ENCODE measurements around the gene MRPL18. TPM values are rescaled to one million over a fixed set of nuclear protein-coding genes. Genes with fewer than 3 reads are reported as not detected.
A peak's percentile ranks its signal among the peaks of the same experiment; 100 is the strongest.
"Not testable (repeated sequence)": the region's sequence is repeated elsewhere in the genome, so short reads cannot be mapped to it uniquely, and the experiment has no call there.

Gene MRPL18
- 108 and 111 TPM in 2 replicates for total RNA-seq

- H3K36me3 Mint-ChIP-seq (ENCODE audit: low read depth): peaks cover 56% of the 10 kb centered on the region
- H3K4me1 Mint-ChIP-seq (ENCODE audit: low read depth): peaks cover 61% of the 10 kb centered on the region
- peak within 1 kb of the TSS; percentile 98 for H3K27ac Mint-ChIP-seq
Observed at GRCh38 chr6:159790149-159790955, at the start of gene MRPL18. TSS of gene MRPL18 (plus strand) at chr6:159790467. CDS start at chr6:159790588, 121 bp downstream.

DNA sequence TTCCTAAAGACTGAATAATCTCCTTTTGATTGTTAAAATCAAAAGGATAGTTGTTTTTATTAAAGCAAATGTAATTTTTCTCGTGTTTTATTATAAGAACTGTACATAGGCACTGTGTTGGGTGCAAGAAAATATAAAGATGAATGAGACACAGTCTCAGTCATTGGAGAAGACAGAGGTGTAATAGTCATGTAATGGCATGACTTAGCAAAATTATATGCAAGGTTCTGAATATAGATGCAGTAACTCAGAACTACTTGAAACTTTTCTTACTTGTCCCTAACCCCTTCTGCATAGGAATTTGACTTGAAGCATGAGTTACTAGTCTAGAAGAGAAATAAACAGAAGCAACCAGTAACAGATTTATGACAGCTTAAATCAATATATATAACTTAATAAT is 48.1 kb upstream of the MRPL18 start:
- Mint-ChIP-seq H3K4me3 (no peak overlapping the region), H3K4me1 (ENCODE audit: low read depth) (peaks cover 23% of the 10 kb centered on the region), H3K9me3 (no peaks in the 10 kb centered on the region), H3K36me3 (ENCODE audit: low read depth) (peaks cover 53% of the 10 kb centered on the region), H3K27ac (no peak overlapping the region), H3K27me3 (ENCODE audit: insufficient read depth) (no peaks in the 10 kb centered on the region)
- DNase-seq (ENCODE audit: low spot score): no peak
- intact Hi-C loops (cut with micrococcal nuclease): loop anchor here (2.0 kb wide), 1 partner anchor 13 kb away; no protein-coding TSS in a partner anchor

More at GRCh38 chr6:159790149-159790955, at the start of gene MRPL18:
- H3K27me3 Mint-ChIP-seq (ENCODE audit: insufficient read depth): no peaks in the 10 kb centered on the region
- DNase-seq (ENCODE audit: low spot score): peak; percentile 87
- H3K4me3 Mint-ChIP-seq: peak within 1 kb of the TSS; percentile 96
- intact Hi-C loops (cut with micrococcal nuclease): loop anchor here (1.0 to 10.0 kb wide), 6 partner anchors 141 to 683 kb away; no protein-coding TSS in a partner anchor
- H3K9me3 Mint-ChIP-seq: no peaks in the 10 kb centered on the region

- Mint-ChIP-seq H3K27me3 (ENCODE audit: insufficient read depth) (no peaks in the 10 kb centered on the region), H3K9me3 (no peaks in the 10 kb centered on the region), H3K4me3 (no peak overlapping the region), H3K36me3 (ENCODE audit: low read depth) (peaks cover 63% of the 10 kb centered on the region), H3K4me1 (ENCODE audit: low read depth) (peaks cover 19% of the 10 kb centered on the region), H3K27ac (no peak overlapping the region)
- intact Hi-C loops (cut with micrococcal nuclease): loop anchor here (5.0 kb wide), 1 partner anchor 332 kb away; no protein-coding TSS in a partner anchor
- DNase-seq (ENCODE audit: low spot score): no peak
Observed at GRCh38 chr6:159745081-159745480, 45.2 kb upstream of the MRPL18 start.

- peaks cover 19% of the 10 kb centered on the region for H3K4me1 Mint-ChIP-seq (ENCODE audit: low read depth)
- no peaks in the 10 kb centered on the region for H3K27me3 Mint-ChIP-seq (ENCODE audit: insufficient read depth)
- no peaks in the 10 kb centered on the region for H3K9me3 Mint-ChIP-seq
- H3K4me3 Mint-ChIP-seq: no peak overlapping the region
- peaks cover 57% of the 10 kb centered on the region for H3K36me3 Mint-ChIP-seq (ENCODE audit: low read depth)
- intact Hi-C loops (cut with micrococcal nuclease): loop anchor here (2.0 to 5.0 kb wide), 2 partner anchors 14 to 331 kb away; no protein-coding TSS in a partner anchor
- no peak overlapping the region for H3K27ac Mint-ChIP-seq
- no peak for DNase-seq (ENCODE audit: low spot score)
Observed at GRCh38 chr6:159746759-159747158, 43.5 kb upstream of the MRPL18 start.

GRCh38 chr6:159748127-159748526 is 42.1 kb upstream of the MRPL18 start:
- H3K4me3 Mint-ChIP-seq; DNase-seq (ENCODE audit: low spot score); H3K27me3 Mint-ChIP-seq (ENCODE audit: insufficient read depth); H3K27ac Mint-ChIP-seq; H3K9me3 Mint-ChIP-seq: not testable (repeated sequence)
- H3K36me3 Mint-ChIP-seq (ENCODE audit: low read depth): peaks cover 54% of the 10 kb centered on the region
- intact Hi-C loops (cut with micrococcal nuclease): loop anchor here (5.0 kb wide), 1 partner anchor 329 kb away; no protein-coding TSS in a partner anchor
- peaks cover 22% of the 10 kb centered on the region for H3K4me1 Mint-ChIP-seq (ENCODE audit: low read depth)

DNA sequence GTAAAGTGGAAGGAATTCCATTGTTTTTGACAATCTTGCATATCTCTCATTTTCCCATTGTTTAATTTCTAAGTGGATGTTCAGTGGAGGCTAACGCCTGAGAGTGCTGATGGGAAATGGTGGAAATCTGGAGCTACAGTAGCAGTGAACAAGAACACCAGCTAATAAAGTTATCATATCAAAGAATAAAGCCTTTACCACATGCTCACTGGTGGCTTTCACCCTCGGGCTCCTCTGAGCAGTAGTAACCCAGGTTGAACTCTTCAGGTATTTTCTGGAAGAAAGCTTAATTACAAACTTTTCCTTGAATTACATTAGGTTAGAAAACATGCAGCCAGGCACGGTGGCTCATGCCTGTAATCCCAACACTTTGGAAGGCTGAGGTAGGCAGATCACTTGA is 38.8 kb upstream of the MRPL18 start:
- no peak overlapping the region for H3K4me3 Mint-ChIP-seq
- H3K9me3 Mint-ChIP-seq: no peaks in the 10 kb centered on the region
- peaks cover 21% of the 10 kb centered on the region for H3K4me1 Mint-ChIP-seq (ENCODE audit: low read depth)
- DNase-seq (ENCODE audit: low spot score): no peak
- intact Hi-C loops (cut with micrococcal nuclease): loop anchor here (5.0 kb wide), 1 partner anchor 36 kb away; the partner anchor contains the start of gene TCP1
- no peak overlapping the region for H3K27ac Mint-ChIP-seq
- H3K27me3 Mint-ChIP-seq (ENCODE audit: insufficient read depth): no peaks in the 10 kb centered on the region
- peaks cover 50% of the 10 kb centered on the region for H3K36me3 Mint-ChIP-seq (ENCODE audit: low read depth)

- Mint-ChIP-seq H3K9me3 (no peaks in the 10 kb centered on the region), H3K4me3 (no peak overlapping the region), H3K27ac (no peak overlapping the region), H3K36me3 (ENCODE audit: low read depth) (peaks cover 52% of the 10 kb centered on the region), H3K27me3 (ENCODE audit: insufficient read depth) (no peaks in the 10 kb centered on the region), H3K4me1 (ENCODE audit: low read depth) (peaks cover 21% of the 10 kb centered on the region)
- intact Hi-C loops (cut with micrococcal nuclease): loop anchor here (5.0 kb wide), 1 partner anchor 34 kb away; the partner anchor contains the start of gene TCP1
- no peak for DNase-seq (ENCODE audit: low spot score)
Observed at GRCh38 chr6:159753081-159753872, 37.0 kb upstream of the MRPL18 start.

DNA sequence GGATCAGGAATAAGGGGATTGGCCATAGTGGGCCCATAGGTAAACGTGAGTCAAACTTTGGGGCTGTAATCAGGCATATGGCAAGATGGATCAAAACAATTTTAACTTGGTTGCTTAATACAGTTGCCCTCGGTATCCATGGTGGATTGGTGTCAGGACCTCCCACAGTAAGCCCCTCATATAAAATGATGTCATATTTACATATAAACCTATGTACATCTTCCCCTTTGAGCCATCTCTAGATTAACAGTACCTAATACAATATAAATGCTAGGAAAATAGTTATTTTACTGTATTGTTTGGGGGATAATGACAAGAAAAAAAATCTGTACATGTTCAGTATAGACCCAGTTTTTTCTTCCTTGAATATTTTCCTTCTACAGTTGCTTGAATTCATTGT is 35.9 kb upstream of the MRPL18 start:
- Mint-ChIP-seq H3K27ac (no peak overlapping the region), H3K9me3 (no peaks in the 10 kb centered on the region), H3K27me3 (ENCODE audit: insufficient read depth) (no peaks in the 10 kb centered on the region), H3K36me3 (ENCODE audit: low read depth) (peaks cover 47% of the 10 kb centered on the region), H3K4me3 (no peak overlapping the region), H3K4me1 (ENCODE audit: low read depth) (peaks cover 25% of the 10 kb centered on the region)
- intact Hi-C loops (cut with micrococcal nuclease): loop anchor here (5.0 kb wide), 1 partner anchor 33 kb away; the partner anchor contains the start of gene TCP1
- DNase-seq (ENCODE audit: low spot score): no peak

DNA sequence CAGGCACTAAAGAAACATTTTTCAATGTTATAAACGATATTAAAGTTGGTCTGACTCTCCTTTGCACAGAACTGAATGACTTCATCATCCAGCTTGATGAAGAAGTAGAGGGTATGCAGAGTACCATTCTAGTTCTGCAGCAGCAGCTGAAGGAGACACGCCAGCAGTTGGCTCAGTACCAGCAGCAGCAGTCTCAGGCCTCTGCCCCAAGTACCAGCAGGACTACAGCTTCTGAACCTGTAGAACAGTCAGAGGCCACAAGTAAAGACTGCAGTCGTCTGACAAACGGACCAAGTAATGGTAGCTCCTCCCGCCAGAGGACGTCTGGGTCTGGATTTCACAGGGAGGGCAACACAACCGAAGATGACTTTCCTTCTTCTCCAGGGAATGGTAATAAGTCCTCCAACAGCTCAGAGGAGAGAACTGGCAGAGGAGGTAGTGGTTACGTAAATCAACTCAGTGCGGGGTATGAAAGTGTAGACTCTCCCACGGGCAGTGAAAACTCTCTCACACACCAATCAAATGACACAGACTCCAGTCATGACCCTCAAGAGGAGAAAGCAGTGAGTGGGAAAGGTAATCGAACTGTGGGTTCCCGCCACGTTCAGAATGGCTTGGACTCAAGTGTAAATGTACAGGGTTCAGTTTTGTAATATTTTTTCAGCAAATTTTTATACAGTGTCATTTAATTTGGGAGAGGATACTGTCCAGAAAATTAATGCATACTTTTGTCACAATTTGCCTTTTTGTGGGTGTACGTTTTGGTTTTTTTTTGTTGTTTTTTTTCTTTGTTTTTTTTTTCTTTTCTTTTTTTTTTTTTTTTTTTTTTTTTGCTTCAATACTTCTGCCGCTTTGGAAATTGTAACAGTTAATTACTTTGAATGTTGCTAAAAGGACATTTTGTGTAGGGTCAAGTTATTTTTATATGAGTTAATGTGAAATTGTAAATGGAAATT is 35.0 kb upstream of the MRPL18 start:
- Mint-ChIP-seq H3K27me3 (ENCODE audit: insufficient read depth) (no peaks in the 10 kb centered on the region), H3K27ac (no peak overlapping the region), H3K4me1 (ENCODE audit: low read depth) (peaks cover 27% of the 10 kb centered on the region), H3K9me3 (no peaks in the 10 kb centered on the region), H3K4me3 (no peak overlapping the region), H3K36me3 (ENCODE audit: low read depth) (peaks cover 48% of the 10 kb centered on the region)
- intact Hi-C loops (cut with micrococcal nuclease): loop anchor here (5.0 kb wide), 1 partner anchor 32 kb away; the partner anchor contains the start of gene TCP1
- DNase-seq (ENCODE audit: low spot score): no peak

DNA sequence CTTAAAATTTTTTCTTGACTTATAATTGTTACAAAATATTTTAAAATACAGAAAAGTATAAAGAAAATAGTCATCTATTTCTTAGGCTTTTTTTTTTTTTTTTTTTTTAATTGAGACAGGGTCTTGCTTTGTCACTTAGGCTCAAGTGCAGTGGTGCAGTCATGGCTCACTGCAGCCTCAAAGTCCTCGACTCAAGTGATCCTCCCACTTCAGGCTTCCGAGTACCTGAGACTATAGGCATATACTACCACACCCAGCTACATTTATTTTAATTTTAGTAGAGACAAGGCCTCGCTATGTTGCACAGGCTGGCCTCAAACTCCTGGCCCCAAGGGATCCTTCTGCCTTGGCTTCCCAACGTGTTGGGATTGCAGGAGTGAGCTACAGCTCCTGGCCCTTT is 33.8 kb upstream of the MRPL18 start:
- H3K4me3 Mint-ChIP-seq: no peak overlapping the region
- intact Hi-C loops (cut with micrococcal nuclease): no loop called here

GRCh38 chr6:159758031-159759001 is 32.0 kb upstream of the MRPL18 start:
- DNase-seq (ENCODE audit: low spot score): no peak
- no peak overlapping the region for H3K4me3 Mint-ChIP-seq
- peaks cover 47% of the 10 kb centered on the region for H3K36me3 Mint-ChIP-seq (ENCODE audit: low read depth)
- peaks cover 41% of the 10 kb centered on the region for H3K4me1 Mint-ChIP-seq (ENCODE audit: low read depth)
- H3K27ac Mint-ChIP-seq: peak overlapping the region; percentile 54
- H3K9me3 Mint-ChIP-seq: no peaks in the 10 kb centered on the region
- no peaks in the 10 kb centered on the region for H3K27me3 Mint-ChIP-seq (ENCODE audit: insufficient read depth)
- intact Hi-C loops (cut with micrococcal nuclease): no loop called here

More for the DNA sequence above, 33.8 kb upstream of the MRPL18 start:
- Mint-ChIP-seq H3K27ac (no peak overlapping the region), H3K4me1 (ENCODE audit: low read depth) (peaks cover 39% of the 10 kb centered on the region), H3K27me3 (ENCODE audit: insufficient read depth) (no peaks in the 10 kb centered on the region), H3K9me3 (no peaks in the 10 kb centered on the region), H3K36me3 (ENCODE audit: low read depth) (peaks cover 52% of the 10 kb centered on the region)
- DNase-seq (ENCODE audit: low spot score): no peak

All from activated T-helper 1 cell treated with anti-CD3 and anti-CD28 coated beads, Interleukin-12 subunit alpha, Interleukin-12 subunit beta, Interleukin-2, Interleukin-4 antibody, amounts not matched to agents 30 ng/mL and 10 ng/mL and 1 ng/mL, durations not matched to agents 14 hours and 24 hours and 36 hours (primary cell).